Measurements from ENCODE around the gene TBCD.

Gene TBCD

DNA sequence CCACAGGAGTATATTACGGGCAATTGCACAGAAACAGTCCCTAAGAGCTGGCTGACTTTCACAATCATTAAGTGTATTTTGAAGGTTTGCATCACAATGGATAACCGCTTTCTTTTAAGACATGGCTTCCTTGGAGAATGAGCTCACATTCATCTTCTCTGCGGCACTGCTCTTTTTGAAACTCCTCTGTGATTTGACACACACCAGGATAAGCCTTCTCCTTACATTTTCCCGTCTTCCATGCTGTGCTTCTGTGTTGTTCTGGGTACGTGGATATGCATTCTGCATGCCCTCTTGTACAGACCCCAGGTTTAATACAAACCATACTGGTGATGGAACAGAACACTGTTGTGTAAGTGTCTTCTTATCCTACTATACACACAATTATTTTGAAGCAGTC, 238.0 kb downstream of the TBCD start:
- TF ChIP-seq, protein P1, sequence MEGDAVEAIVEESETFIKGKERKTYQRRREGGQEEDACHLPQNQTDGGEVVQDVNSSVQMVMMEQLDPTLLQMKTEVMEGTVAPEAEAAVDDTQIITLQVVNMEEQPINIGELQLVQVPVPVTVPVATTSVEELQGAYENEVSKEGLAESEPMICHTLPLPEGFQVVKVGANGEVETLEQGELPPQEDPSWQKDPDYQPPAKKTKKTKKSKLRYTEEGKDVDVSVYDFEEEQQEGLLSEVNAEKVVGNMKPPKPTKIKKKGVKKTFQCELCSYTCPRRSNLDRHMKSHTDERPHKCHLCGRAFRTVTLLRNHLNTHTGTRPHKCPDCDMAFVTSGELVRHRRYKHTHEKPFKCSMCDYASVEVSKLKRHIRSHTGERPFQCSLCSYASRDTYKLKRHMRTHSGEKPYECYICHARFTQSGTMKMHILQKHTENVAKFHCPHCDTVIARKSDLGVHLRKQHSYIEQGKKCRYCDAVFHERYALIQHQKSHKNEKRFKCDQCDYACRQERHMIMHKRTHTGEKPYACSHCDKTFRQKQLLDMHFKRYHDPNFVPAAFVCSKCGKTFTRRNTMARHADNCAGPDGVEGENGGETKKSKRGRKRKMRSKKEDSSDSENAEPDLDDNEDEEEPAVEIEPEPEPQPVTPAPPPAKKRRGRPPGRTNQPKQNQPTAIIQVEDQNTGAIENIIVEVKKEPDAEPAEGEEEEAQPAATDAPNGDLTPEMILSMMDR (IDR thresholded peaks at IDR 0.05; ENCODE audit: extremely low read depth, missing control alignments): no peak
- no peak for DNase-seq (ENCODE audit: low spot score)

DNA sequence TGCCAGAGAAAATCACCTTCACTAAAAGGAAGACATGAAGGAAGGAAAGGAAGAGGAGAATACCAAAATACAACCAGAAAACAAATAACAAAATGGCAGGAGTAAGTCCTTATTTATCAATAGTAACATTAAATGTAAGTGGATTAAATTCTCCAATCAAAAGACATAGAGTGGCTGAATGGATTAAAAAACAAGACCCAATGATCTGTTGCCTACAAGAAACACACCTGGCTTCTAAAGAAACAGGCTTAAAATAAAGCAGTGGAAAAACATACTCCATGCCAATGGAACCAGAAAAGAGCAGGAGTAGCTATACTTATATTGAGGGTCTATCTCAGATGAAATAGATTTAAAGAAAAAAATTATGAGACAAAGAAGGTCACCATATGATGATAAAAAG, 241.1 kb downstream of the TBCD start:
- no peak for DNase-seq (ENCODE audit: low spot score)
- TF ChIP-seq, protein P1 (IDR thresholded peaks at IDR 0.05; ENCODE audit: extremely low read depth, missing control alignments): no peak
